Chondrocyte (in vitro differentiated cells): ENCODE results near the gene MT1X. TPM values are rescaled to one million over a fixed set of nuclear protein-coding genes. Genes with fewer than 3 reads are reported as not detected.

ENCODE experiments used
- DNase-seq: peaks from one replicate; pipeline ENCODE4 v3.0.0; 2021; ENCODE audit warnings: mixed read lengths, low spot score
- H3K27ac Mint-ChIP-seq: one replicate; pipeline ENCODE4 v1.8.0; 2021; ENCODE audit warnings: mild to moderate bottlenecking, moderate library complexity, mixed read lengths; ENCODE audit not compliant: unreplicated experiment
- H3K27me3 Mint-ChIP-seq: 2 replicates; pipeline ENCODE4 v1.8.0; 2021; ENCODE audit warnings: low read depth, mixed read lengths
- H3K36me3 Mint-ChIP-seq: 2 replicates; pipeline ENCODE4 v1.8.0; 2021; ENCODE audit warnings: low read depth, mixed read lengths
- H3K4me1 Mint-ChIP-seq: 2 replicates; pipeline ENCODE4 v1.8.0; 2021; ENCODE audit warnings: low read depth, mild to moderate bottlenecking, mixed read lengths
- H3K4me3 Mint-ChIP-seq: one replicate; pipeline ENCODE4 v1.8.0; 2021; ENCODE audit warnings: mild to moderate bottlenecking, moderate library complexity, mixed read lengths; ENCODE audit not compliant: unreplicated experiment
- H3K9me3 Mint-ChIP-seq: 2 replicates; pipeline ENCODE4 v1.8.0; 2021; ENCODE audit warnings: low read depth, mixed read lengths
- total RNA-seq: library from RNA; stranded (reverse); gene quantifications from 3 replicates; pipeline ENCODE4 v1.2.1, GENCODE V29; 2021
- TF ChIP-seq, protein P1 (sequence below): fragments of 200-600 bp; sonication (generic); IDR thresholded peaks from 2 replicates; pipeline ENCODE4 v1.5.0; 2021; ENCODE audit warnings: antibody characterized with exemption, mild to moderate bottlenecking, moderate library complexity

MT1X gene
- total RNA-seq, 1 donor from 2014 or later: 36.6 TPM

DNA sequence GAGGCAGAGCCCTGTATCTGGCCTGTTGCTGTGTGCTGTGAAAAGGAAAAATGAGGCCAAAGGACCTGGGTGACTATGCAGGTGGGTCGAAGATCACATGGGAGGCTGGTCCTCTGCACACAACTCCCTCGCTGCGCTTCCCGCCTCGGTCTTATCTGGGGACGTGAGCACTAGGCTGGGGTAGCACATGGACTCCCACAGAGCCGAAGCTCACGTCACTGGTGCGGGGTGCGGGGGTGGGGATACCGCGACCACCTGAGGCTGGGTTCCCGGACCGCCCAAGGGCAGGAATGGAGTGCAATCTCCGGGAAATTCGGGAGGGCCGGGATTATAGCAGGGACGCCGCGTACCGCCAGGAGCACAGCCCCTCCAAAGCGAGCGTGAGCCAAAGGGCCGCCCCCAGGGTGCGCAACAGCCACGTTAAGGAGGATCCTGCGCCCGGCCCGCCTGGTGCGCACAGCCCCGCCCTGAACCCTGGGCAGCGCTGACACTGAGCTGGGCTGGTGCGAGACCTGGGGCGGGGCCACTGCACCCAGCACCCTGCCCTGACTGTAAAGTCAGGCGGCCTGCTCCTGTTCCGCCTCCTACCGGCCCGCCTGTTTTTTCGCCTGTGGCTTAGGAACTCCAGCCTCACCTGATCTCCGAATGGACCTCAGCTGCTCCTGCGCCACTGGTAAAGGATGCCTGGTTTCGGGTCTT, 39.0 kb upstream of the MT1X start:
- H3K27me3 Mint-ChIP-seq: peaks cover 59% of the 10 kb centered on the region
- TF ChIP-seq, protein P1, sequence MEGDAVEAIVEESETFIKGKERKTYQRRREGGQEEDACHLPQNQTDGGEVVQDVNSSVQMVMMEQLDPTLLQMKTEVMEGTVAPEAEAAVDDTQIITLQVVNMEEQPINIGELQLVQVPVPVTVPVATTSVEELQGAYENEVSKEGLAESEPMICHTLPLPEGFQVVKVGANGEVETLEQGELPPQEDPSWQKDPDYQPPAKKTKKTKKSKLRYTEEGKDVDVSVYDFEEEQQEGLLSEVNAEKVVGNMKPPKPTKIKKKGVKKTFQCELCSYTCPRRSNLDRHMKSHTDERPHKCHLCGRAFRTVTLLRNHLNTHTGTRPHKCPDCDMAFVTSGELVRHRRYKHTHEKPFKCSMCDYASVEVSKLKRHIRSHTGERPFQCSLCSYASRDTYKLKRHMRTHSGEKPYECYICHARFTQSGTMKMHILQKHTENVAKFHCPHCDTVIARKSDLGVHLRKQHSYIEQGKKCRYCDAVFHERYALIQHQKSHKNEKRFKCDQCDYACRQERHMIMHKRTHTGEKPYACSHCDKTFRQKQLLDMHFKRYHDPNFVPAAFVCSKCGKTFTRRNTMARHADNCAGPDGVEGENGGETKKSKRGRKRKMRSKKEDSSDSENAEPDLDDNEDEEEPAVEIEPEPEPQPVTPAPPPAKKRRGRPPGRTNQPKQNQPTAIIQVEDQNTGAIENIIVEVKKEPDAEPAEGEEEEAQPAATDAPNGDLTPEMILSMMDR: peak; percentile 64
- H3K9me3 Mint-ChIP-seq: no peaks in the 10 kb centered on the region
- H3K36me3 Mint-ChIP-seq: peaks cover 2% of the 10 kb centered on the region
- H3K27ac Mint-ChIP-seq: no peak overlapping the region
- H3K4me3 Mint-ChIP-seq: peak overlapping the region; percentile 45
- peaks cover 7% of the 10 kb centered on the region for H3K4me1 Mint-ChIP-seq
- DNase-seq: peak; percentile 72

DNA sequence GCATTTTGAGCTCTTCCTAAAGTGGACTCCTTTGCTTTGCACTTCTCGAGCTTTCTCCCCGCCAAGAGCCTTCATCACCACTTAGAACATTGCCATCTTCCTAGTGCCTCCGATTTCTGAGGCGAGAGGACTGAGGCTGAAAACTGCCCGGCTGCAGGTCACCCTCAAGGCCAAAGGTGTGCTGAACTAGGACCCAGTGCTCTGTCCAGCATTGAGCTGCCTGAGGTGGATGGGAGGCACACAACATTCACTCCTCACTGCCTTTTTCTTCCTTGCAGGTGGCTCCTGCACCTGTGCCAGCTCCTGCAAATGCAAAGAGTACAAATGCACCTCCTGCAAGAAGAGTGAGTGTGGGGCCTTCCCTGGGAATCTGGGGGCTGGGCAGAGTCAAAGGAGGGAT, 38.4 kb upstream of the MT1X start:
- Mint-ChIP-seq H3K36me3 (peaks cover 2% of the 10 kb centered on the region), H3K4me3 (peak overlapping the region; percentile 45), H3K27ac (no peak overlapping the region), H3K27me3 (peaks cover 59% of the 10 kb centered on the region), H3K9me3 (no peaks in the 10 kb centered on the region), H3K4me1 (peaks cover 4% of the 10 kb centered on the region)
- DNase-seq: peak; percentile 39
- TF ChIP-seq, protein P1: peak; percentile 25

DNA sequence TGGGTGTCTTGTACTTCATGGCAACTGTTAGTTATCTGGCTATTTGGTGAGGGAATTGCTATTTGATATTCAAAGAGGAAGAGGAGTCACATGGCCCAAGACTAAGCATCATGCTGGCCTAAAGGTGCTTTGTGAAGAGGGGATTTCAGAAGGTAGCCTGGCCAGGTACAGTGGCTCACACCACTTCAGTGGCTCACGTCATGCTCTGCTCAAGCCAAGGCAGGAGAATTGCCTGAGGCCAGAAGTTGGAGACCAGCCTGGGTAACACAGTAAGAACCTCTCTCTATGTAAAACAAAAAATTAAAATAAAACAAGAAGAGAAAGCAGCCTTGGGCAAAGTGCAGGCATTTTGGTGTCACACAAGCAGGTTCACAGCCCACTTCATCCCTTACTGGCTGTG, 37.0 kb upstream of the MT1X start:
- H3K9me3 Mint-ChIP-seq: no peaks in the 10 kb centered on the region
- no peak overlapping the region for H3K27ac Mint-ChIP-seq
- peaks cover 2% of the 10 kb centered on the region for H3K36me3 Mint-ChIP-seq
- no peak for DNase-seq
- peaks cover 57% of the 10 kb centered on the region for H3K27me3 Mint-ChIP-seq
- no peak overlapping the region for H3K4me3 Mint-ChIP-seq
- TF ChIP-seq, protein P1: no peak
- H3K4me1 Mint-ChIP-seq: peaks cover 4% of the 10 kb centered on the region

DNA sequence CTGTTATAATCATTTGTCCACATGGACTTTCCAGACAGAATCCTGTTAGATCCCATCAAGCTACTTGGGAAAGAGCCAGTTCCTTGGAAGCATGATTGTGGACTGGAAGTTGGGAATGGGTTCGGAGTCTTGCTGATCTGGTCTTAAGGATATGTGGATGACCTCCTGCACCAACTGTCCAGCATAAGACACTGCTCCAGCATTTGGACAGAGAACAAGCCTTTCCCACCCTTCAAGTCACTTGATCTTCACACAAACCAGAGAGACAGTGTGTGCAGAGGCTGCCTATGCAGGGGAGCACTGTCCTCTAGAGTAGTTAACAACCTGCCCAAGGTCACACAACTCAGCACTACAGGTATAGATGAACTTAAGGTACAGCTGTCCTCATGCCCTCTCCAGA, 36.4 kb upstream of the MT1X start:
- H3K4me1 Mint-ChIP-seq: peaks cover 4% of the 10 kb centered on the region
- no peak for DNase-seq
- TF ChIP-seq, protein P1: no peak
- H3K36me3 Mint-ChIP-seq: peaks cover 2% of the 10 kb centered on the region
- H3K4me3 Mint-ChIP-seq: no peak overlapping the region
- H3K27ac Mint-ChIP-seq: no peak overlapping the region
- H3K9me3 Mint-ChIP-seq: no peaks in the 10 kb centered on the region
- peaks cover 54% of the 10 kb centered on the region for H3K27me3 Mint-ChIP-seq

DNA sequence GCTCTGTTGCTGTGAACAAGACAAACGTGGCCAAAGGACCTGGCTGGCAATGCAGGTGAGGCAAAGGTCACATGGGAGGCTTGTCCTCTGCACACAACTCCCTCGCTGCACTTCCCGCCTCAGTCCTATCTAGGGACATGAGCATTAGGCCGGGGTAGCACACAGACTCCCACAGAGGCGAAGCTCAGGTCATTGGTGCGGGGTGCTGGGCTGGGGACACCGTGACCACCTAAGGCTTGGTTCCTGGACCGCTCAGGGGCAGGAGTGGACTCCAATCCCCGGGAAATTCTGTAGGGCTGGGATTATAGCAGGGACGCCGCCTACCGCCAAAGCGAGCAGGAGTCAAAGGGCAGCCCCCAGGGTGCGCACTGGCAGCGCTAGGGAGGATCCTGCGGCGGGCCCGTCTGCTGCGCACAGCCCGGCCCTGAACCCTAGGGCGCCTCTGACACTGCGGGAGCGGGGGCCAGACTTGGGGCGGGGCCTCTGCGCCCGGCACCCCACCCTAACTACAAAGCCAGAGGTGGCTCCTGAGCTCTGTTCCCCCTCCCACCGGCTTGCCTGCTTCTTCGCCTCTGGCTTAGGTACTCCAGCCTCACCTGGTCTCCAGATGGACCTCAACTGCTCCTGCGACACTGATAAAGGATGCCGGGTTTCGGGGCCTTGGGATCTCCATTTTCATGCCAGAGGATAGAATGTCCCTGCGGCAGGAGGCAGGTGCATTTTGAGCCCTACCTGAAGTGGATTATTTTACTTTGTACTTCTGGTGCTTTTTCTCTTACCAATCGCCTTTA, 34.4 kb upstream of the MT1X start:
- Mint-ChIP-seq H3K9me3 (no peaks in the 10 kb centered on the region), H3K27me3 (peaks cover 44% of the 10 kb centered on the region), H3K4me3 (no peak overlapping the region), H3K36me3 (no peaks in the 10 kb centered on the region), H3K4me1 (peaks cover 4% of the 10 kb centered on the region), H3K27ac (no peak overlapping the region)
- TF ChIP-seq, protein P1: no peak
- no peak for DNase-seq
